ENCODE results near the gene SFTA2. TPM values are rescaled to one million over a fixed set of nuclear protein-coding genes. Genes with fewer than 3 reads are reported as not detected.

SFTA2 gene
- total and polyA plus RNA-seq, 9 of the 15 experiments (the other 6 are each of a cell fraction or from before 2014, with no cell fraction given): not detected

DNA sequence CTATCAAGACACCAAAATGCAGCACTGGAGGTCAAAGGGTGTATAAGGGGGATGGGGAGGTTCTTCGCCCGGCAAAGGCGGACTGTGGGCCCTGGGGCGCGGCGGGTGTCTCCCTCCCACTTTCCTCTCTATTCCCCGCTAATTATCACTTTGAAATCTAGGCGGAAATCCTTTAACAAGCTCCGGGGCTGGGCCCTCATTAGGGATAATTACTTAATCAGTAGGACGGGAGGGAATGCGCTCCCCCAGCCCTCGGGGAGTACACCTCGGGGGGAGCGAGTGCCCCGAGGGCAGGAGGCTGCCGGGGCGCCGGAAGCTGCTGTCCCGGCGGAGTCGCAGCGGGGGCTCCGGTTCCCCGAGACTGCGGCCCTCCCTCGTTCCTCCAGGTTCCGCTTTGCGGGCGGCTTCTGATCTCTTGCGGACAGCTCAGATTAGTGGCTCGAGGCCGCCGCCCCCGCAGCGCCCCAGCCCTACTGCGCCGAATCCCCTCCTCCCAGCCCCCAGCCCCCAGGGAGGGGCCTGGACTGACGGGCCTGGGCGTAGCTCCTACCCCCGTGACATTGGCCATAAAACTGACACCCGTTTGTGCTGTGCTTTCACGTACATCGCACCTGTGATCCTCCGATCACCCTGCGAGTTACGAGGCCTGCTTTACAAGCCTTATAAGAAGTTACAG lies 23.5 kb upstream of the SFTA2 start (continued):
- TF ChIP-seq, protein P1, sequence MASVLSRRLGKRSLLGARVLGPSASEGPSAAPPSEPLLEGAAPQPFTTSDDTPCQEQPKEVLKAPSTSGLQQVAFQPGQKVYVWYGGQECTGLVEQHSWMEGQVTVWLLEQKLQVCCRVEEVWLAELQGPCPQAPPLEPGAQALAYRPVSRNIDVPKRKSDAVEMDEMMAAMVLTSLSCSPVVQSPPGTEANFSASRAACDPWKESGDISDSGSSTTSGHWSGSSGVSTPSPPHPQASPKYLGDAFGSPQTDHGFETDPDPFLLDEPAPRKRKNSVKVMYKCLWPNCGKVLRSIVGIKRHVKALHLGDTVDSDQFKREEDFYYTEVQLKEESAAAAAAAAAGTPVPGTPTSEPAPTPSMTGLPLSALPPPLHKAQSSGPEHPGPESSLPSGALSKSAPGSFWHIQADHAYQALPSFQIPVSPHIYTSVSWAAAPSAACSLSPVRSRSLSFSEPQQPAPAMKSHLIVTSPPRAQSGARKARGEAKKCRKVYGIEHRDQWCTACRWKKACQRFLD (CRISPR knock-in tag; IDR thresholded peaks at IDR 0.05): peak; percentile 82
- no peak for TF ChIP-seq TAF15 (IDR thresholded peaks at IDR 0.05; ENCODE audit: low read depth, low read length)
- TF ChIP-seq, protein P2, sequence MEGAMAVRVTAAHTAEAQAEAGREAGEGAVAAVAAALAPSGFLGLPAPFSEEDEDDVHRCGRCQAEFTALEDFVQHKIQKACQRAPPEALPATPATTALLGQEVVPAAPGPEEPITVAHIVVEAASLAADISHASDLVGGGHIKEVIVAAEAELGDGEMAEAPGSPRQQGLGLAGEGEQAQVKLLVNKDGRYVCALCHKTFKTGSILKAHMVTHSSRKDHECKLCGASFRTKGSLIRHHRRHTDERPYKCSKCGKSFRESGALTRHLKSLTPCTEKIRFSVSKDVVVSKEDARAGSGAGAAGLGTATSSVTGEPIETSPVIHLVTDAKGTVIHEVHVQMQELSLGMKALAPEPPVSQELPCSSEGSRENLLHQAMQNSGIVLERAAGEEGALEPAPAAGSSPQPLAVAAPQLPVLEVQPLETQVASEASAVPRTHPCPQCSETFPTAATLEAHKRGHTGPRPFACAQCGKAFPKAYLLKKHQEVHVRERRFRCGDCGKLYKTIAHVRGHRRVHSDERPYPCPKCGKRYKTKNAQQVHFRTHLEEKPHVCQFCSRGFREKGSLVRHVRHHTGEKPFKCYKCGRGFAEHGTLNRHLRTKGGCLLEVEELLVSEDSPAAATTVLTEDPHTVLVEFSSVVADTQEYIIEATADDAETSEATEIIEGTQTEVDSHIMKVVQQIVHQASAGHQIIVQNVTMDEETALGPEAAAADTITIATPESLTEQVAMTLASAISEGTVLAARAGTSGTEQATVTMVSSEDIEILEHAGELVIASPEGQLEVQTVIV (CRISPR knock-in tag; IDR thresholded peaks at IDR 0.05; ENCODE audit: borderline replicate concordance): no peak
- no peak for TF ChIP-seq HLTF (IDR thresholded peaks at IDR 0.05)
- TF ChIP-seq, protein P3, sequence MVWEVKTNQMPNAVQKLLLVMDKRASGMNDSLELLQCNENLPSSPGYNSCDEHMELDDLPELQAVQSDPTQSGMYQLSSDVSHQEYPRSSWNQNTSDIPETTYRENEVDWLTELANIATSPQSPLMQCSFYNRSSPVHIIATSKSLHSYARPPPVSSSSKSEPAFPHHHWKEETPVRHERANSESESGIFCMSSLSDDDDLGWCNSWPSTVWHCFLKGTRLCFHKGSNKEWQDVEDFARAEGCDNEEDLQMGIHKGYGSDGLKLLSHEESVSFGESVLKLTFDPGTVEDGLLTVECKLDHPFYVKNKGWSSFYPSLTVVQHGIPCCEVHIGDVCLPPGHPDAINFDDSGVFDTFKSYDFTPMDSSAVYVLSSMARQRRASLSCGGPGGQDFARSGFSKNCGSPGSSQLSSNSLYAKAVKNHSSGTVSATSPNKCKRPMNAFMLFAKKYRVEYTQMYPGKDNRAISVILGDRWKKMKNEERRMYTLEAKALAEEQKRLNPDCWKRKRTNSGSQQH (CRISPR knock-in tag; IDR thresholded peaks at IDR 0.05): no peak
- TF ChIP-seq, protein P4, sequence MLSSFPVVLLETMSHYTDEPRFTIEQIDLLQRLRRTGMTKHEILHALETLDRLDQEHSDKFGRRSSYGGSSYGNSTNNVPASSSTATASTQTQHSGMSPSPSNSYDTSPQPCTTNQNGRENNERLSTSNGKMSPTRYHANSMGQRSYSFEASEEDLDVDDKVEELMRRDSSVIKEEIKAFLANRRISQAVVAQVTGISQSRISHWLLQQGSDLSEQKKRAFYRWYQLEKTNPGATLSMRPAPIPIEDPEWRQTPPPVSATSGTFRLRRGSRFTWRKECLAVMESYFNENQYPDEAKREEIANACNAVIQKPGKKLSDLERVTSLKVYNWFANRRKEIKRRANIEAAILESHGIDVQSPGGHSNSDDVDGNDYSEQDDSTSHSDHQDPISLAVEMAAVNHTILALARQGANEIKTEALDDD (IDR thresholded peaks at IDR 0.05): no peak
- TF ChIP-seq, protein P5, sequence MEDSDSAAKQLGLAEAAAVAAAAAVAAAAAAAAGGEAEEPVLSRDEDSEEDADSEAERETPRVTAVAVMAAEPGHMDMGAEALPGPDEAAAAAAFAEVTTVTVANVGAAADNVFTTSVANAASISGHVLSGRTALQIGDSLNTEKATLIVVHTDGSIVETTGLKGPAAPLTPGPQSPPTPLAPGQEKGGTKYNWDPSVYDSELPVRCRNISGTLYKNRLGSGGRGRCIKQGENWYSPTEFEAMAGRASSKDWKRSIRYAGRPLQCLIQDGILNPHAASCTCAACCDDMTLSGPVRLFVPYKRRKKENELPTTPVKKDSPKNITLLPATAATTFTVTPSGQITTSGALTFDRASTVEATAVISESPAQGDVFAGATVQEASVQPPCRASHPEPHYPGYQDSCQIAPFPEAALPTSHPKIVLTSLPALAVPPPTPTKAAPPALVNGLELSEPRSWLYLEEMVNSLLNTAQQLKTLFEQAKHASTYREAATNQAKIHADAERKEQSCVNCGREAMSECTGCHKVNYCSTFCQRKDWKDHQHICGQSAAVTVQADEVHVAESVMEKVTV (CRISPR knock-in tag; IDR thresholded peaks at IDR 0.05): no peak
- peak; percentile 73; the same call in 1 of the 2 replicates for TF ChIP-seq ETV5 (CRISPR knock-in tag; IDR thresholded peaks at IDR 0.05; ENCODE audit: low read depth)
- TF ChIP-seq RBM15 (IDR thresholded peaks at IDR 0.05; ENCODE audit: insufficient read depth, low read length): no peak
- 0 out of 2 replicates have a peak, but pooled peaks have one; percentile 33 for TF ChIP-seq SPI1 (IDR thresholded peaks at IDR 0.05; ENCODE audit: borderline replicate concordance, low read depth, low read length)
- no peak for TF ChIP-seq SNRNP70 (optimal IDR thresholded peaks at IDR 0.05; ENCODE audit: low read depth, low read length)
- TF ChIP-seq PRMT5 (CRISPR knock-in tag; IDR thresholded peaks at IDR 0.05): no peak
- no peak for TF ChIP-seq KAT2B (IDR thresholded peaks at IDR 0.05; ENCODE audit: low read depth, low read length)
- no peak for TF ChIP-seq KHSRP (IDR thresholded peaks at IDR 0.05)
- no peak for TF ChIP-seq HIVEP1 (CRISPR knock-in tag; IDR thresholded peaks at IDR 0.05)
- TF ChIP-seq PRPF4 (IDR thresholded peaks at IDR 0.05; ENCODE audit: insufficient read depth, low read depth, low read length, poor library complexity, severe bottlenecking): no peak
- no peak for TF ChIP-seq ZKSCAN3 (CRISPR knock-in tag; IDR thresholded peaks at IDR 0.05)
- TF ChIP-seq NFIX (CRISPR knock-in tag; IDR thresholded peaks at IDR 0.05; ENCODE audit: low read depth): no peak
- TF ChIP-seq NFATC3 (IDR thresholded peaks at IDR 0.05): no peak
- TF ChIP-seq DMBX1 (CRISPR knock-in tag; IDR thresholded peaks at IDR 0.05; ENCODE audit: borderline replicate concordance): peak; percentile 79; the same call in 1 of the 2 replicates

All from K562 (cell line).